Cardiac muscle cell (in vitro differentiated cells and primary cell): ENCODE results near the gene BRI3. TPM values are rescaled to one million over a fixed set of nuclear protein-coding genes. Genes with fewer than 3 reads are reported as not detected.
A peak's percentile ranks its signal among the peaks of the same experiment; 100 is the strongest.

Source experiments
- DNase-seq, 2 donors: peaks; one replicate each; pipeline versions ENCODE4 v3.0.0 to v3.0.0-alpha.2; 2010 to 2017; ENCODE audit warnings: low read depth in 1 of 2, low spot score in 1 of 2
- H3K27ac ChIP-seq: fragments of 200-600 bp; sonication (generic); 2 replicates; pipeline ENCODE4 v1.5.1; 2016
- H3K27me3 ChIP-seq: fragments of 200-600 bp; sonication (generic); 2 replicates; pipeline ENCODE4 v1.6.0; 2016; ENCODE audit warnings: control low read depth
- H3K36me3 ChIP-seq: fragments of 200-600 bp; sonication (generic); 2 replicates; pipeline ENCODE4 v1.5.1; 2016; ENCODE audit warnings: control low read depth
- H3K4me1 ChIP-seq: fragments of 200-600 bp; sonication (generic); 2 replicates; pipeline ENCODE4 v1.8.1; 2017; ENCODE audit warnings: low read depth, mild to moderate bottlenecking, mixed run types
- H3K4me3 ChIP-seq: fragments of 200-600 bp; sonication (generic); 2 replicates; pipeline ENCODE4 v1.5.1; 2016; ENCODE audit warnings: mild to moderate bottlenecking
- H3K9me3 ChIP-seq: fragments of 200-600 bp; sonication (generic); 2 replicates; pipeline ENCODE4 v1.5.1; 2017; ENCODE audit warnings: low read depth, mild to moderate bottlenecking, control low read depth
- polyA plus RNA-seq: library from polyadenylated mRNA; unstranded; fragments of >200 nt; fragmentation: Nextera tagmentation; extraction: Ambion mirVana; gene quantifications from 2 replicates; pipeline ENCODE4 v1.2.1, GENCODE V29; 2016
- total RNA-seq: library from RNA; depleted of rRNA; stranded (reverse); fragments of >200 nt; gene quantifications from 2 replicates; pipeline ENCODE4 v1.2.3, GENCODE V29; 2016
- TF ChIP-seq, protein P1 (sequence below): IDR thresholded peaks from 2 replicates; pipeline ENCODE4 v1.5.1; 2012; ENCODE audit warnings: low read depth, mild to moderate bottlenecking, low read length

The BRI3 gene, protein sequence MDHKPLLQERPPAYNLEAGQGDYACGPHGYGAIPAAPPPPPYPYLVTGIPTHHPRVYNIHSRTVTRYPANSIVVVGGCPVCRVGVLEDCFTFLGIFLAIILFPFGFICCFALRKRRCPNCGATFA
- total RNA-seq, result 23.0 and 30.0 TPM in 2 replicates
- polyA plus RNA-seq, result 50.8 and 61.4 TPM in 2 replicates

GRCh38 chr7:98280791-98281756, at the start of gene BRI3:
Gene BRI3 (plus strand): TSS chr7:98281686. CDS start chr7:98281796, 110 bp downstream.
- Histone ChIP-seq H3K27ac (peak within 1 kb of the TSS; percentile 81), H3K4me1 (peaks cover 13% of the 10 kb centered on the region), H3K9me3 (no peaks in the 10 kb centered on the region), H3K4me3 (peak within 1 kb of the TSS; percentile 100), H3K27me3 (no peaks in the 10 kb centered on the region), H3K36me3 (no peaks in the 10 kb centered on the region)
- peak; percentile 93 to 96 for DNase-seq
- TF ChIP-seq, protein P1, sequence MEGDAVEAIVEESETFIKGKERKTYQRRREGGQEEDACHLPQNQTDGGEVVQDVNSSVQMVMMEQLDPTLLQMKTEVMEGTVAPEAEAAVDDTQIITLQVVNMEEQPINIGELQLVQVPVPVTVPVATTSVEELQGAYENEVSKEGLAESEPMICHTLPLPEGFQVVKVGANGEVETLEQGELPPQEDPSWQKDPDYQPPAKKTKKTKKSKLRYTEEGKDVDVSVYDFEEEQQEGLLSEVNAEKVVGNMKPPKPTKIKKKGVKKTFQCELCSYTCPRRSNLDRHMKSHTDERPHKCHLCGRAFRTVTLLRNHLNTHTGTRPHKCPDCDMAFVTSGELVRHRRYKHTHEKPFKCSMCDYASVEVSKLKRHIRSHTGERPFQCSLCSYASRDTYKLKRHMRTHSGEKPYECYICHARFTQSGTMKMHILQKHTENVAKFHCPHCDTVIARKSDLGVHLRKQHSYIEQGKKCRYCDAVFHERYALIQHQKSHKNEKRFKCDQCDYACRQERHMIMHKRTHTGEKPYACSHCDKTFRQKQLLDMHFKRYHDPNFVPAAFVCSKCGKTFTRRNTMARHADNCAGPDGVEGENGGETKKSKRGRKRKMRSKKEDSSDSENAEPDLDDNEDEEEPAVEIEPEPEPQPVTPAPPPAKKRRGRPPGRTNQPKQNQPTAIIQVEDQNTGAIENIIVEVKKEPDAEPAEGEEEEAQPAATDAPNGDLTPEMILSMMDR, result no peak

- TF ChIP-seq, protein P1, result no peak
- H3K27me3 ChIP-seq, result no peaks in the 10 kb centered on the region
- DNase-seq, result no peak
Observed at GRCh38 chr7:98232263-98232585, 49.3 kb upstream of the BRI3 start.

GRCh38 chr7:98232799-98233198, 48.7 kb upstream of the BRI3 start:
- TF ChIP-seq, protein P1, result no peak
- no peak overlapping the region for H3K27ac ChIP-seq
- H3K4me3 ChIP-seq, result no peak overlapping the region
- no peaks in the 10 kb centered on the region for H3K36me3 ChIP-seq
- H3K27me3 ChIP-seq, result no peaks in the 10 kb centered on the region
- H3K9me3 ChIP-seq, result no peaks in the 10 kb centered on the region
- no peaks in the 10 kb centered on the region for H3K4me1 ChIP-seq
- DNase-seq, result no peak

More at GRCh38 chr7:98232263-98232585, 49.3 kb upstream of the BRI3 start:
- H3K4me1 ChIP-seq, result no peaks in the 10 kb centered on the region
- no peak overlapping the region for H3K27ac ChIP-seq
- no peak overlapping the region for H3K4me3 ChIP-seq
- H3K9me3 ChIP-seq, result no peaks in the 10 kb centered on the region
- H3K36me3 ChIP-seq, result no peaks in the 10 kb centered on the region

DNA sequence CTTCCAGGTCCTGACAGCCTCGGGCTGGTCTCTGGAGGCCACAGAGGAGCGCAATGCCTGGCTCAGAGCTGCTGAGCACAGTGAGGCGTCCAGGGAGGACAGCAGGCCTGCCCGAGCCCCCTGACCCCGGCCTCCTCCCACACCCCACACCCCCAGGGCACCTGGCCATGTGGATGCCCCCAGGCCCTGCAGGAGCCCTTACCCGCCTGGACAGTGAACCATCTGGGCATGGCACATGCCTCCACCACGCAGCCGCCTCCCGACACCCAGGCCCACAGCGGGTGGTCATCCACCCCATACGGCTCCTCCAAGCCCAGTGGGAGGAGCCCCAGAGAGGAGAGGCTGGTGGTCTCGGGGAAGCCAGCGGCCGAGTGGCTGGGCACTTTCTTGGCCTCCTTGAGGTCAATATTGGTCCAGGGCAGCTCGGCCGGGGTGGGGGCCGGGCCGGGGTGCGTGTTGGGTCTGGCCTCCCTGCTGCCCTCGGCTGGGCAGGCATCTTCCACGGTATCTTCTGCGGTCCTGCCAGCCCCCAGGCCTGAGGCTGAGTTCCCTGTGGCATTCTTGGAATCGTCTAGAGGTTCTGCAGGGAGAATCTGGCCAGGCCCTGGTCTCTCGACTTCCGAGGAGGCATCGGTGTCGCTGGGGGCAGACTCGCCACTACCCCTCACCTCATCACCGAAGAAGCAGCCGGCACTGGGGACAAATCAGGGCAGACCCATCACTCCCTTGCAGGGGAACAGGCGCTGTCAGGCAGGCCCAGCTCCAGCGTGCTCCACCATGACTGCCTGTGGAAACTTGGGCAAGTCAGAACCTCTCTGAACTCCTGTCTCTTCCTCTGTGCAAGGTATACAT, 48.0 kb upstream of the BRI3 start:
- TF ChIP-seq, protein P1, result no peak
- Histone ChIP-seq H3K4me1 (no peaks in the 10 kb centered on the region), H3K4me3 (no peak overlapping the region), H3K36me3 (no peaks in the 10 kb centered on the region), H3K27ac (no peak overlapping the region), H3K27me3 (no peaks in the 10 kb centered on the region), H3K9me3 (no peaks in the 10 kb centered on the region)
- no peak for DNase-seq

- Histone ChIP-seq H3K36me3 (no peaks in the 10 kb centered on the region), H3K4me1 (no peaks in the 10 kb centered on the region), H3K9me3 (no peaks in the 10 kb centered on the region), H3K27ac (no peak overlapping the region), H3K4me3 (no peak overlapping the region), H3K27me3 (no peaks in the 10 kb centered on the region)
- DNase-seq, result peak in 1 of 2 donors; percentile 13
- TF ChIP-seq, protein P1, result no peak
Observed at GRCh38 chr7:98234429-98235147, 46.9 kb upstream of the BRI3 start.
